ENCODE measurements around the gene OR2V2. TPM values are rescaled to one million over a fixed set of nuclear protein-coding genes. Genes with fewer than 3 reads are reported as not detected.
A peak's percentile ranks its signal among the peaks of the same experiment; 100 is the strongest.

Gene OR2V2
- polyA plus RNA-seq, 1 of the 3 experiments (the other 2 are of a cell fraction), result not detected

GRCh38 chr5:181181650-181182565, 34.5 kb downstream of the OR2V2 start:
- WGBS (ENCODE audit: low lambda C conversion rate), result 62% methylated on average over 24 of the region's 25 CpGs
- ChIA-PET POLR2A (no interaction called here), CTCF (interaction anchor here (0.7 to 2.8 kb wide), 4 partner anchors 9 to 41 kb away, joined by 3 to 14 read pairs (median 4); partner anchors contain the start of gene TRIM41)
- peak; percentile 71 for DNase-seq
- Histone ChIP-seq H3K4me1 (ENCODE audit: control insufficient read depth in 1 of 2, insufficient read depth in 2 of 2, low read depth in 1 of 2, low read length in 1 of 2) (no peaks in the 10 kb centered on the region; a peak in 1 of 4 replicates), H3K79me2 (ENCODE audit: insufficient read depth) (no peaks in the 10 kb centered on the region), H2AFZ (ENCODE audit: low read depth) (no peak overlapping the region), H3K36me3 (replicated peaks in 1 of 2; ENCODE audit: control insufficient read depth in 1 of 2, insufficient read depth in 2 of 2, low read length in 1 of 2) (no peaks in the 10 kb centered on the region), H3K9me2 (no peaks in the 10 kb centered on the region), H3K9me3 (no peaks in the 10 kb centered on the region), H3K27ac (ENCODE audit: low read depth in 2 of 2, low read length in 1 of 2) (no peak overlapping the region), H3F3A (replicated peaks; ENCODE audit: insufficient read depth) (peaks cover 10% of the 10 kb centered on the region), H4K20me1 (ENCODE audit: insufficient read depth) (no peaks in the 10 kb centered on the region), H3K4me2 (no peak overlapping the region), H3K9ac (no peak overlapping the region), H3K27me3 (ENCODE audit: insufficient read depth) (no peaks in the 10 kb centered on the region), H3K4me3 (ENCODE audit: low read depth in 2 of 2, low read length in 1 of 2) (no peak overlapping the region; a peak in 1 of 4 replicates)
- peak; percentile 72 for TF ChIP-seq SMC3 (IDR thresholded peaks at IDR 0.05; ENCODE audit: low read depth, low read length)
- peak; percentile 76 for TF ChIP-seq CTCF (IDR thresholded peaks at IDR 0.05)
- TF ChIP-seq FOSL2 (IDR thresholded peaks at IDR 0.05; ENCODE audit: borderline replicate concordance, low read depth), result no peak
- TF ChIP-seq USF1 (IDR thresholded peaks at IDR 0.05; ENCODE audit: borderline replicate concordance, low read depth), result no peak
- TF ChIP-seq RCOR1 (IDR thresholded peaks at IDR 0.05; ENCODE audit: low read length), result no peak
- TF ChIP-seq RAD21 (IDR thresholded peaks at IDR 0.05; ENCODE audit: low read length), result peak; percentile 83
- no peak for TF ChIP-seq RXRA (IDR thresholded peaks at IDR 0.05; ENCODE audit: borderline replicate concordance, low read depth)

GRCh38 chr5:181182651-181183050, 35.3 kb downstream of the OR2V2 start:
- Histone ChIP-seq H3K27ac (ENCODE audit: low read depth in 2 of 2, low read length in 1 of 2) (no peak overlapping the region), H3K9me2 (no peaks in the 10 kb centered on the region), H3K4me2 (no peak overlapping the region), H2AFZ (ENCODE audit: low read depth) (no peak overlapping the region), H3K4me3 (ENCODE audit: low read depth in 2 of 2, low read length in 1 of 2) (no peak overlapping the region), H3K36me3 (replicated peaks in 1 of 2; ENCODE audit: control insufficient read depth in 1 of 2, insufficient read depth in 2 of 2, low read length in 1 of 2) (no peaks in the 10 kb centered on the region), H3K9ac (no peak overlapping the region), H3K27me3 (ENCODE audit: insufficient read depth) (no peaks in the 10 kb centered on the region), H4K20me1 (ENCODE audit: insufficient read depth) (no peaks in the 10 kb centered on the region), H3K9me3 (no peaks in the 10 kb centered on the region), H3K4me1 (ENCODE audit: control insufficient read depth in 1 of 2, insufficient read depth in 2 of 2, low read depth in 1 of 2, low read length in 1 of 2) (no peaks in the 10 kb centered on the region; a peak in 1 of 4 replicates), H3F3A (replicated peaks; ENCODE audit: insufficient read depth) (peaks cover 14% of the 10 kb centered on the region), H3K79me2 (ENCODE audit: insufficient read depth) (no peaks in the 10 kb centered on the region)
- TF ChIP-seq PBX3 (IDR thresholded peaks at IDR 0.05), result no peak
- ChIA-PET POLR2A (no interaction called here), CTCF (interaction anchor here (0.7 to 2.8 kb wide), 4 partner anchors 10 to 40 kb away, joined by 3 to 14 read pairs (median 4); partner anchors contain the start of gene TRIM41)
- DNase-seq, result no peak
- 92% methylated on average over 12 of the region's 12 CpGs for WGBS (ENCODE audit: low lambda C conversion rate)

All from SK-N-SH (cell line).